HG03432 (cell line): ENCODE data around the gene CHN1.

ENCODE experiments used
- ATAC-seq: cut with Tn5 transposase; IDR thresholded peaks from one replicate; pipeline ENCODE4 v1.9.1; 2021; ENCODE audit warnings: mild to moderate bottlenecking, moderate library complexity; ENCODE audit not compliant: unreplicated experiment

Gene CHN1

DNA sequence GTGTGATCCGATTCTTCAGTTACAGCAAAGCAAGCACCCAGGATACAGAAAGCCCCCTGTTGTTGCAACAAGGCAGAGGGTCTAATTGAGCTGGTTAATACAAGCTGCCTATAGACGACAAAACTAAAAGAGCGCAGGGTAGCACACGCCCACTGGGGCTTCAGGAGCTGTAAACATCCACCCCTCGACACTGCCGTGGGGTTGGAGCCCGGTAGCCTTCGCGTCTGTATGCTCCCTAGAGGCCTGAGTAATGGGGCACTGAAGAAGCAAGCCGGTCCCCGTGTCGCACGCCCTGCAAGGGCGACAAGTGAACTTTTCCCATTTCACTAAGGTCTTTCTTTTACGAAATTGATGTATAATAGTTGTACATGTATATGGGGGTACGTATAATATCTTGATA, 216.2 kb downstream of the CHN1 start:
- ATAC-seq = no peak

GRCh38 chr2:174788291-174788929, 216.8 kb downstream of the CHN1 start:
- ATAC-seq = no peak

GRCh38 chr2:174787487-174788205, 217.5 kb downstream of the CHN1 start:
- no peak for ATAC-seq

DNA sequence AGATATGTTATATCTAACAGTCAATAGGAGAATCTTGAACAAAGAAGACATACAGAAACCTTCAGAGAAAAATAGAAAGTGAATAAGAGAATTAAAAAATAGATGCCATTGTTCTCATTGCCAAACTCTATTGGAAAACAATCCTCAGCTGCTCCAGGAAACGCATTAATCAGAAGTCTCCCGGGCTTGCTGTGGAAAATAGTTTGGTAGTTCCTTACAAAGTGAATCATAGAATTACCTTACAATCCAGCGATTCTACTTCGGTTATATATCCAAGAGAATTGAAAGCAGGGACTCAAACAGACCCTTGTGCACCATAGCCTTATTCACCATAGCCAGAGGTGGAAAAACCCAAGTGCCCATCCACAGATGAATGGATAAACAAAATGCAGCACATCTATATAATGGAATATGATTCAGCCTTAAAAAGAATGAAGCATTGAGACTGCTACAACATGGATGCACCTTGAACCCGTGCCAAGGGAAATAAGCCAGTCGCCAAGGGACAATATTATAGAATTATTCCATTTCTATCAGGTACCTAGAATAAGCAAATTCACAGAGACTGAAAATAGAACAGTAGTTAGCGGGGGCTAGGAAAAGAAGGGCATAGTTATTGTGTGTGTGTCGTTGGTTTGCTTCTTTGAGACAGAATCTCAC, 219.0 kb downstream of the CHN1 start:
- ATAC-seq = no peak

GRCh38 chr2:174785481-174785880, 219.7 kb downstream of the CHN1 start:
- ATAC-seq = no peak

DNA sequence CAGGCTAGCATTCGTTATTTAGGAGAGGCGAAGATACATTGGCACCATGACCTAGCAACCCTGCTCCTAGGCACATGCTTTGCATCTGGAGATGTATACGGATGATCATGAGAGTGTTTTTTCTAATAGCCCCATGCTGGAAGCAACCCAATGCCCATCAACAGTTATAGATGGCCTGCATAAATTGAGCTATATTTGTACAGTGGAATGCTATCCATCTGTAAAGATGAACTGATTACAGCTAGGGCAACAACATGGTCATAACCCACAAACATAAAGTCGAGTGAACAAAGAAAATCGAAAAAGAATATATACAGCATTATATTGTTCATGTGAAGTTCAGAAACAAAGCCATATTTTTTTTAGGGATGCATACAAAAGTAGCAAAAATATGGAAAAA, 220.3 kb downstream of the CHN1 start:
- no peak for ATAC-seq

- no peak for ATAC-seq
Observed at GRCh38 chr2:174784316-174784715, 220.9 kb downstream of the CHN1 start.

DNA sequence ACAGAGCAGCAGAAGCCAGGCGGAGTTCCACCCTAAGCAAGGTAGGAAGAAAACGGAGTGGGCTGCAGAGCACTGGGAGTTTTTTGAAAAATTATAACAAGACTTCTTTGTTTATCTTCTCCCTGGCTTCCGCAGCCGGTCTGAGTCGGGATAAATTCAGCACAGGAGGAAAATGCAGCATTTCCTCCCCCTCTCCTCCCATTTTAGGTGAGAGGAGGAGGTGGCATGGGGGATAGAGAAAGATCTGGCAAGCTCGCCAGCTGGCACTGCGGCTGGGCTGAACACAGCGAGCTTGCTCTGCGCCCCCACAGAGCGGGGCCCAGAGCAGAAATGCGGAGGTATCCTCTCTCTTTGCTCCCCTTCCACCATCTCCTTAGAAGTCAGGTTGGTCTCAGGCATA, 223.2 kb downstream of the CHN1 start:
- ATAC-seq = no peak

GRCh38 chr2:174781298-174781697, 223.9 kb downstream of the CHN1 start:
- no peak for ATAC-seq

DNA sequence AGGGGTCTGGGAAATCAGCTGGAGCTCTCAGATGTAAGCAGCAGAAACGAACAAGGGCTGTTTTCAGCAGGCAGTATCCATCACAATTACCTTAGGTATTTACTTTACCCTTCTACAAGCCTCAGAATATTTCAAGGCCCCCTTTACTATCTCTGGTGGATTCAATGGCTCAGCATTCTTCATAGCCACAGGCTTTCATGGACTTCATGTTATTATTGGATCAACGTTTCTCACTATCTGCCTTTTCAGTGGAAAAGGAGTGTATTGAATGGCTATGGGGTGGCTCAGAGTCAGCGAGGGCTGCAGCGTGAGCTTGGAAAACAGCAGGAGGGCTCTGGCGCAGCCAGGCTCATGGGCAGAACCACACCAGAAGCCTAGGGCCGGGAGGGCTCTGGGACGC, 224.3 kb downstream of the CHN1 start:
- no peak for ATAC-seq

GRCh38 chr2:174780191-174780840, 224.9 kb downstream of the CHN1 start:
- ATAC-seq = no peak

GRCh38 chr2:174779361-174779928, 225.7 kb downstream of the CHN1 start:
- ATAC-seq = no peak

GRCh38 chr2:174778085-174778981, 226.8 kb downstream of the CHN1 start:
- ATAC-seq = peak; percentile 76

DNA sequence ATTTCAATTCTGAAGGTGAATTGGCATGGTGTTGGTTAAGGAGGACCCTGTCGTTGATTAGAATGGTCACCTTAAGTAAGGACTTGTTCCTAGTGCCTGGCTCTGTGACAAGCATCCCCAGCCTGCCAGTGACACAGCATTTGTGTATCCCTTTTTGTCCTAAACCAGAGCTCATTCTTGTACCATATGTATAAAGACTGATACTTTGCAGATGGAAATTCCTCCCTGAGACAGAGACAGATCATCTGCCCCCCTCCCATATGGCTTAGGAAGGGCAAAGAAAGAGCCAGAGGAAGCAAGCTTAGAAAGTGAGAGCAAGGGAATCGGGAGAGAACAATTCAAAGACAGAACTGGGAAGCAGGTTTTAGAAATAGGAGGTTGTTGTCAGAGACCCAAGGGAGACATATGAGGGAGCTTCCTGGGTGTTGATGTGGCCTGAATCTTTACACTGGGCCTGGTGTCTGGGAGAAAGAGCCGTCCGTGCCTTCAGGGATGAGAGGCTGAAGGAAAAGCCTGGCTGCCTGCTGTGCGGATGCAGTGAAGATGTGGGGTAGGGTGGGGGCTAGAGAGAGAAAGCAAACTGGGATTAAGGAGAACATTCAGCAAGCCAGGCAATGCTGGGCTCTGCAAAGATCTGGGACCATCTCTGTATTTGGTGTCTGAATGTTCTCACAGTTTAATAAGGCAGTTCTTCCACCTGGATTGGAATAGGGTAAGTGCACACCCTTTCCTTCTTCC, 227.7 kb downstream of the CHN1 start:
- ATAC-seq = no peak

DNA sequence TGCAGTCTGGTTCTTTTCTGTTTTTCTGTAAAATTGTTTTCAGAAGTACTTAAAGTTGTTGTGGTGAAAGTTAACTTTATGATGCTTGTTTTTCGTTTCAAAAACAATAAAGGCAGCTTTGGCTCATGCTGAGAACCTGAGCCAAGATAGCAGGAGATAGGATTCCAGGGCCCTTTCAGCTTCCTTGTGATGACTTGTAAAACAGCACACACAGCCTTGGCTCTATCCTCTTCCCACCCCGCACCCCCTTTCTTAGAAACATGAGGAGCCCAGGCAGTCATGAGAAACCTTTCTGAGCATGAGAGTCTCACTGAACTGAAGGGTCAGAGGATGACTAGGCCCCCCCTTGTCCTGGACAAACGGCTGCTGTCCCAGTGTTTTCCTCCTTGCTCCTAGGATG, 228.5 kb downstream of the CHN1 start:
- no peak for ATAC-seq

GRCh38 chr2:174776223-174776622, 229.0 kb downstream of the CHN1 start:
- ATAC-seq = no peak

GRCh38 chr2:174775571-174775980, 229.6 kb downstream of the CHN1 start:
- ATAC-seq = no peak

- no peak for ATAC-seq
Observed at GRCh38 chr2:174774886-174775285, 230.3 kb downstream of the CHN1 start.

DNA sequence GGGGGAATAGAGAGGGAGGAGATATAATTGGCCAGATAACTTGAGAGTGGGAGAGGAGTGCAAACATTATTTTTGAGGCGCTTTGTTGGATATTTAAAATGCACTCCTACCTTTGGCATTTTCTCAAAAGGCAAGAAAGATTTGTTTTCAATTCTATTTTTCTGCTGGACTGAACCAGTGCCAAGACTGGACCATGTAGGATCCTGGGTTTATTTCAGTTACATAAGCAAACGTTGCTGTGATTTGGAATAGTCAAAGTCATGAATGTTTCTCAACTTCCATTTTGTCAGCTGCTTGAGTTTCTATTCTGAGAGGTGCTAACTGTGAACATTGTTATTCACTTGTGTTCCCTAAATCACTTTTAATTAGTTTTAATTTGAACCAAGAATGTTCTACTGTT, 232.0 kb downstream of the CHN1 start:
- ATAC-seq = no peak

GRCh38 chr2:174772472-174772801, 232.7 kb downstream of the CHN1 start:
- ATAC-seq = no peak
